HG03442 (cell line): ENCODE measurements around the gene OR2S2.

ENCODE experiments used
- ATAC-seq: cut with Tn5 transposase; IDR thresholded peaks from one replicate; pipeline ENCODE4 v1.9.1; 2021; ENCODE audit warnings: mild to moderate bottlenecking, moderate library complexity; ENCODE audit not compliant: unreplicated experiment

Gene OR2S2

GRCh38 chr9:35910613-35911359, 47.2 kb downstream of the OR2S2 start:
- no peak for ATAC-seq

DNA sequence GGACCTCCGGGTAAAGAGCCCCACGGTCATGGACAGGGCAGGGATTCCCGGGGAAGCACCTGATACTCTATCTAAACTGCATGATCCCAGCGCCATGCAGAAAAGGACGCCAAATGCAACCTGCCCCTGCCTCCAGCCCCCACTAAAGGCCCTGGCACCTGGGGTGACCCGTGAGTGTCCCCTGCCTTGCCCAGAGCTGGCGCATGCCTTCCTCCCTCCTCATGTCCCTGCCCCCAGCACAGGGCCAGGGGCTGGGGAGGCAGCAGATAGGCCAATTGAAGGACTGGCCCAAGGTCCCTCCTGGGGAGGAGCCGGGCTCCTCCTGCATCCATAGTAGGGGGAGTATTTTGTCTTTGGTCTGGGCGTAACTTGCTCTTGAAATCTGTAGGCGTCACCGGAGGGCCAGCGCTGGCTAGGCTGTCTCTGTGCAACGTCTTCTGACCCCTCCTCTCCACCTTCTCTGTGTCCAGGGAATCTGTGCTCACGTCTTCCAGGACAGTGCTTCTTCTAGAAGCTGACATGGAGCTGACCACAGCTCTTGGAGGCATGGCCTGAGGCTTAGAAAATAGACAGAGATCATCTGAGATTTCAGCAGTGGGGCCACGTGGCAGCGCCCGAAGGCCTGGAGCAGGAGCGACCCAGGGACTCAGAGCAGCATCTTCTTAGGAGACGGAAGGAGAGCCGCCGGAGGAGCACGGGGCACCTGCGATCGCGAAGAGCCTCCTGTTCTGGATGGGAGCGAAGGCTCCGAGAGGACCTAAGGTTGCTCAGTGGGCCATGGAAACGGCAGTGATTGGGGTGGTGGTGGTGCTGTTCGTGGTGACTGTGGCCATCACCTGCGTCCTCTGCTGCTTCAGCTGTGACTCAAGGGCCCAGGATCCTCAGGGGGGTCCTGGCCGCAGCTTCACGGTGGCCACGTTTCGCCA, 48.0 kb downstream of the OR2S2 start:
- ATAC-seq, result no peak

DNA sequence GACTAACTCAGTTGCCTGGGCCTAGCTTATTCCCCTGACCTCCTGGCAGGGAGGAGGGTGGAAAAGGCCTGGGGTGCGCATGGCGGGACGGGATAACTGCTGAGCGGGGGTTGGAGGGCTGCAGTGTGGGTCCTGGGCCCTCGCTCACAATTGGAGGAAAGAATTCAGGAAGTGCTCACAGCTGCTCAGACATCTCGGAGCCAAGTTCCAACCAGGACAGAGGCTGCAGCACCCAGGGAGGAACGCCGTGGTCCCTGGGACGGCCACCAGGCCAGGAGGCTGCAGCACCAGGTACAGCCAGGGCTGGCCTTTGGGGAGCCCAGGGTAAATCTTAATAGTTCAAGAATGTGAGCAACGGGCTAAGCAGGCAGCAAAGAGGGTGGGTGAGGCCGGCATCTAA, 48.7 kb downstream of the OR2S2 start, which contains the start of gene SPAAR:
TSS of gene SPAAR (plus strand) at position 217 of the 400 bp plus-strand sequence. CDS start 974 bp downstream, outside the sequence.
- ATAC-seq, result no peak

DNA sequence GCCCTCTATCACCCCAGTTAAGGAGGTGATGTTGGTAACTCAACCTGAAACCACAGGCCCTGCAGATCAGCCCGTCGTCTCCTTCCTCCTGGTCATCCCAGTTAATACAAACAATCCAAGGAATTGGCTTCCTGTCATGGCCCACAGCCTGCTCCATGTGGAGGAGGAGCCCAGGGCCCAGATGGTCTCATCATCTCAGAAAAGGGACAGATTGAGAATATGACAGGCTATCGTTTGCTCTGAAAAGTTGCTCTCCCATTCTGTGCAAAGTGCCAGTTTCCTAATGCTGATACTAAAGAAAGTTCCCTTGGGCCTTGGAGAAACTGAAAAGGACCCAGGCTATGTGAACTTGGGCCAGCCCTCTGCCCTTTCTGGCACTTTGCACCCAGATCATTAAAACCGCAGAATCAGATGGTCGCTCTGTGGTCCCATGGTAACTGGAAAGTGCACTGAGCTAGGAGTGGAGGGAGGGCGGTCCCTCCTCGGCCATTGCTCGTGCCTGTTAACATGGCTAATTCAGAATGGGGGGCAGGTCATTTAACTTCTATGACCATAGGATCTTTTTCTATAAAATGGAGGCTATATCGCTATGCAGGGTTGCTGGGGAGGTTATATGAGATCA, 49.3 kb downstream of the OR2S2 start:
- ATAC-seq, result no peak

DNA sequence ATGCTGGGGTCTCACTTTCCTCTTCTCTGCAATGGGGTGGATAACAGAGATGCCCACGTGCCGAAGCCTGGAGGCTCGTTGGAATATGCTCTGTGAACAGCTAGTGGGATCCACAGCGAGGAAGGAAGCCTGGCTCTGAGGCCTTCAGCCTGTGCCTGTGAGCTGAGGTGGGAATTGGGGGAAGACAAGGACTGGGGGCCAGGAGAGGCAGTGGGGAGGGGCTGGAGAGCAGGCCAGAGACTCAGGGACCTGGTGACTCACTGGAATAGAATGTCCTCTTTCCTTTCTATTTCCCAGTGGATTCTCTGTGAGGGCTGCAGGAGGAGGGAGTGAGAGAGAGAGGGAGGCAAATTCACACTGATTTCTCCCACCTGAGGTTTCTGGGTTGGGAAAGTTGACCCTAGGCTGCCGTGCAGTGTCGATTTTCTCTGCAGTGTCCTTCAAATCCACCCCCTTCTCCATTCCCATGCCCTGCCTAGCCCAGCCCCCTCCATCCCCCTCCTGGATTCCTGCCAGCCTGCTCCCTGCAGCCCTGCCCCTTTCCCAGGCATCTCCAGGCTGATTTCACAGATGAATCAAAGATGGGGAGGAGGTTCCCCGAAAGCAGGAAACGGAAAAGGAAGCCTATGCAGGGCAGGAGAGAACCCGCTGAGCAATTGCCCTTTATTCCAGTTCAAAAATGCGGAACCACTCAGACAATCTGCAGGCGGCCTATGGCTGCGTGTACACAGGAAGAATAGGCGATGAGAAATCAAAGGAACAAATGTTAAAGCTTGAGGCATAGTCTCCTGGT, 50.0 kb downstream of the OR2S2 start:
- ATAC-seq, result no peak
